GM12878 (cell line): Measurements from ENCODE around the gene PRCD. TPM values are rescaled to one million over a fixed set of nuclear protein-coding genes. Genes with fewer than 3 reads are reported as not detected.

Experiments used
- ATAC-seq: fragments of 200-7000 bp; cut with Tn5 transposase; 3 replicates; pipeline ENCODE4 v1.9.1; 2020; ENCODE audit warnings: mild to moderate bottlenecking, moderate library complexity
- BruUV-seq: library from RNA; stranded (reverse); fragments of 400-500 nt; replicated peaks from 2 replicates; lab custom pipeline; 2021; lab: Mats Ljungman, UMichigan
- CTCF ChIA-PET: fragments of 300-600 bp; sonication (Branson Sonifier 250); formaldehyde crosslinking; extraction: SDS; loops from one replicate; lab custom pipeline; 2021; ENCODE audit warnings: inconsistent platforms; lab: Yijun Ruan, JAX
- POLR2A ChIA-PET: fragments of 350-600 bp; formaldehyde crosslinking; extraction: SDS; loops from one replicate; lab custom pipeline; 2021; ENCODE audit warnings: inconsistent platforms; lab: Charles Lee
- RAD21 ChIA-PET: fragments of 300-600 bp; sonication (Branson Sonifier 250); formaldehyde crosslinking; loops from one replicate; lab custom pipeline; 2023; ENCODE audit warnings: antibody characterized with exemption; ENCODE audit not compliant: unreplicated experiment; lab: Charles Lee
- SMC1A ChIA-PET: fragments of 300-600 bp; sonication (Branson Sonifier 250); formaldehyde crosslinking; loops from one replicate; lab custom pipeline; 2023; ENCODE audit not compliant: unreplicated experiment, uncharacterized antibody; lab: Charles Lee
- DNase-seq: peaks from one replicate; pipeline ENCODE4 v3.0.0-alpha.2; 2011; ENCODE audit warnings: low read depth, low spot score
- FAIRE-seq: peaks from 3 replicates; lab custom pipeline; 2011; peaks lifted over from hg19 to GRCh38; lab: Jason Lieb, UNC
- H2AFZ ChIP-seq: 2 replicates; pipeline ENCODE4 v1.6.0; 2011; ENCODE audit warnings: low read depth, low read length, control low read depth; ENCODE audit not compliant: control insufficient read depth
- H3K27ac ChIP-seq: 2 replicates; pipeline ENCODE4 v1.5.1; 2011; ENCODE audit warnings: control low read depth; ENCODE audit not compliant: control insufficient read depth, insufficient read depth
- H3K27me3 ChIP-seq, 2 experiments: replicated peaks in 1 of 2; 2 replicates each; pipeline versions ENCODE4 v1.6.0 to v1.6.1; 2011; ENCODE audit warnings: low read length in 1 of 2; ENCODE audit not compliant: control insufficient read depth in 2 of 2, insufficient read depth in 2 of 2
- H3K36me3 ChIP-seq, 2 experiments: 2 replicates each; pipeline ENCODE4 v1.5.1; 2011; ENCODE audit warnings: low read length in 1 of 2; ENCODE audit not compliant: control insufficient read depth in 2 of 2, insufficient read depth in 2 of 2
- H3K4me1 ChIP-seq: 2 replicates; pipeline ENCODE4 v1.6.1; 2011; ENCODE audit warnings: mild to moderate bottlenecking, low read length, moderate library complexity, mixed read lengths; ENCODE audit not compliant: control insufficient read depth, insufficient read depth
- H3K4me2 ChIP-seq: 2 replicates; pipeline ENCODE4 v1.6.0; 2011; ENCODE audit warnings: control low read depth; ENCODE audit not compliant: control insufficient read depth, insufficient read depth
- H3K4me3 ChIP-seq: fragments of 200-600 bp; sonication (generic); 2 replicates; pipeline ENCODE4 v1.5.1; 2016
- H3K79me2 ChIP-seq: 2 replicates; pipeline ENCODE4 v1.6.0; 2011; ENCODE audit warnings: low read length; ENCODE audit not compliant: control insufficient read depth, insufficient read depth
- H3K9ac ChIP-seq: 2 replicates; pipeline ENCODE4 v1.8.0; 2011; ENCODE audit warnings: low read length, control low read depth, mixed read lengths; ENCODE audit not compliant: control insufficient read depth, insufficient read depth
- H3K9me3 ChIP-seq: replicated peaks from 3 replicates; pipeline ENCODE4 v1.5.1; 2011; ENCODE audit warnings: mild to moderate bottlenecking, low read length; ENCODE audit not compliant: control insufficient read depth, insufficient read depth
- H4K20me1 ChIP-seq: 2 replicates; pipeline ENCODE4 v1.6.0; 2011; ENCODE audit not compliant: control insufficient read depth, insufficient read depth
- SIN3A ChIP-seq: IDR thresholded peaks from 2 replicates; pipeline ENCODE4 v1.6.1; 2012; ENCODE audit warnings: low read depth, low read length, improper control_type of control experiment
- ZBTB11 ChIP-seq: fragments of 450-650 bp; formaldehyde crosslinking; IDR thresholded peaks from 2 replicates; pipeline ENCODE4 v1.5.0; 2022; ENCODE audit warnings: mild to moderate bottlenecking, missing genetic modification characterization
- WGBS: methylation state at CpG from one replicate; pipeline ENCODE4 v1.1.6; 2016; ENCODE audit warnings: low lambda C conversion rate; ENCODE audit not compliant: insufficient replicate concordance, insufficient coverage; ENCODE audit errors: missing lambda C conversion rate; 5-methylcytosine and 5-hydroxymethylcytosine counted together
- in situ Hi-C: fragments of 300-500 bp; cut with MboI; formaldehyde crosslinking; loops from 9 replicates; pipeline ENCODE4 v1.14.3; 2018; ENCODE audit warnings: mixed read lengths
- intact Hi-C: fragments of 100-400 bp; cut with micrococcal nuclease; formaldehyde crosslinking; loops from one replicate; pipeline ENCODE4 v1.14.2; 2022; ENCODE audit not compliant: unreplicated experiment
- polyA plus RNA-seq, 11 experiments: library from polyadenylated mRNA; depleted of rRNA in 4 of 11; unstranded in 6 of 11; stranded (reverse) in 5 of 11; fragments of >200 nt; fragmentation: Nextera tagmentation in 4 of 11; fragmentation: Illumina TruSeq in 1 of 11; extraction: Ambion mirVana in 4 of 11; extraction: Trizol in 1 of 11; gene quantifications; 1 replicate in 1 of 11; 2 replicates in 10 of 11; pipeline versions ENCODE4 v1.2.1 to v1.2.3, GENCODE V29; 2011 to 2016; ENCODE audit warnings: inconsistent platforms in 2 of 11, missing spikeins in 2 of 11, low read depth in 1 of 11
- total RNA-seq, 4 experiments: library from RNA; depleted of rRNA in 3 of 4; stranded (reverse); fragments of >200 nt in 3 of 4; fragmentation: Illumina TruSeq in 1 of 4; extraction: Trizol in 1 of 4; gene quantifications; 2 replicates each; pipeline versions ENCODE4 v1.2.1 to v1.2.3, GENCODE V29; 2013 to 2021

PRCD gene
- total and polyA plus RNA-seq, 10 of the 15 experiments (the other 5 are each of a cell fraction or from before 2014, with no cell fraction given) = 0.18 to 0.95 (median 0.34) TPM; not detected in 4

GRCh38 chr17:76535788-76536510 lies 3.9 kb upstream of the PRCD start:
- RAD21 ChIA-PET = no interaction called here
- TF ChIP-seq ZBTB11 (CRISPR knock-in tag) = no peak
- no peak for TF ChIP-seq SIN3A
- TF ChIP-seq, all 136 proteins: peak for 0
- Histone ChIP-seq H4K20me1 (no peaks in the 10 kb centered on the region), H3K27ac (no peak overlapping the region), H3K4me3 (no peak overlapping the region), H3K9ac (no peak overlapping the region), H3K36me3 (no peaks in the 10 kb centered on the region), H2AFZ (no peak overlapping the region), H3K9me3 (no peaks in the 10 kb centered on the region), H3K27me3 (peaks cover 5 to 6% of the 10 kb centered on the region in 2 experiments), H3K4me2 (no peak overlapping the region), H3K79me2 (no peaks in the 10 kb centered on the region), H3K4me1 (no peaks in the 10 kb centered on the region)
- 32% methylated on average over 19 of the region's 19 CpGs for WGBS
- FAIRE-seq (no peak), DNase-seq (no peak), ATAC-seq (no peak)
- ChIA-PET SMC1A (interaction anchor here (1.0 kb wide), 2 partner anchors 9 to 13 kb away, joined by 3 to 5 read pairs; no protein-coding TSS in a partner anchor), POLR2A (no interaction called here), CTCF (interaction anchor here (0.6 to 1.2 kb wide), 3 partner anchors 11 to 523 kb away, joined by 3 to 4 read pairs (median 3); no protein-coding TSS in a partner anchor)
- in situ Hi-C loops (no loop called here), intact Hi-C loops (no loop called here)
- no TSS peak for BruUV-seq
